ENCODE results near the gene GIPC1. TPM values are rescaled to one million over a fixed set of nuclear protein-coding genes. Genes with fewer than 3 reads are reported as not detected.

The GIPC1 gene
- polyA plus RNA-seq, 2 of the 4 experiments (the other 2 are of a cell fraction), result 52.9 to 86.4 TPM

DNA sequence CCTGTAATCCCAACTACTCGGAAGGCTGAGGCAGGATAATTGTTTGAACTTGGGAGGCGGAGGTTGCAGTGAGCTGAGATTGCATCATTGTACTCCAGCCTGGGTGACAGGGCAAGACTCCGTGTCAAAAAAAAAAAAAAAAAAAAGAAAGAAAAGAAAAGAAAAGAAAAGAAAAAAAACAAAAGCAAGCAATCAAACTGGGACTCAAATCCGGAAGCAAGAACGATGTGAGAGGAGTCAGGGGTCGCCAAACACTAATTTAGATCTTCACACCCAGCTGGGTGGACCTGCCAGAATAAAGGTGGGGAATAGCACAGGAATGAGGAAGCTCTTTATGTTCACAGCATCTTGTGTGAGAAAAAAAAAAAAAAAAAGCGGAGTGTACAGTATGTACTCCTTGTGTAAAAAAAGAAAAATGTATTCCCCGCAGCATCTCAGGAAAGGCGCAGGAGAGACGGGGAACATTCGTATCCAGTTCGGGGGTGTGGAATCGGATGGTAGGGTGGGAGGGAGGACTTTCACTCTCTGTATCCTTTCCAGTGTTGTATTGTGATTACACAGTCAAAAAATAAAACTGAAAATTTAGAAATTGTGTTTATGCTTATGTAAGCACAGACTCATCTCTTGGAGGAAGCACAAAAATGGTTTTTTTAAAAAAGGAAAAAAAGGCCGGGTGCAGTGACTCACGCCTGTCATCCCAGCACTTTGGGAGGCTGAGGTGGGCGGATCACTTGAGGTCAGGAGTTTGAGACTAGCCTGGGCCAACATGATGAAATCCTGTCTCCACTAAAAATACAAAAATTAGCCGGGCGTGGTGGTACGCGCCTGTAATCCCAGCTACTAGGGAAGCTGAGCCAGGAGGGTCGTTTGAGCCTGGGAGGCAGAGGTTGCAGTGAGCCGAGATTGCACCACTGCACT, 14.6 kb upstream of the GIPC1 start:
- CTCF ChIA-PET, result interaction anchor here (1.2 to 1.8 kb wide), 2 partner anchors 31 to 79 kb away, joined by 4 to 8 read pairs; no protein-coding TSS in a partner anchor
- WGBS (ENCODE audit: missing lambda C conversion rate), result 5% methylated on average over 22 of the region's 22 CpGs
- TF ChIP-seq FOSL2 (IDR thresholded peaks at IDR 0.05) (0 out of 2 replicates have a peak, but pooled peaks have one; percentile 34), FOSL2 (CRISPR knock-in tag; IDR thresholded peaks at IDR 0.05) (peak; percentile 82), JUNB (IDR thresholded peaks at IDR 0.05) (0 out of 2 replicates have a peak, but pooled peaks have one; percentile 12), NR3C1 (IDR thresholded peaks at IDR 0.05) (no peak), BHLHE40 (IDR thresholded peaks at IDR 0.05; ENCODE audit: low read depth, low read length) (no peak), RAD21 (conservative IDR thresholded peaks at IDR 0.05 in 1 of 2, IDR thresholded peaks at IDR 0.05 in 1 of 2) (no peak), PHF8 (IDR thresholded peaks at IDR 0.05; ENCODE audit: borderline replicate concordance, low read depth) (no peak), POLR2AphosphoS2 (conservative IDR thresholded peaks at IDR 0.05; ENCODE audit: low read length) (no peak), GATA3 (IDR thresholded peaks at IDR 0.05; ENCODE audit: borderline replicate concordance) (no peak), EHMT2 (IDR thresholded peaks at IDR 0.05; ENCODE audit: low read depth) (no peak), HES2 (IDR thresholded peaks at IDR 0.05) (no peak), ZNF302 (CRISPR knock-in tag; IDR thresholded peaks at IDR 0.05) (no peak), JUN (IDR thresholded peaks at IDR 0.05) (no peak), ZFP36 (IDR thresholded peaks at IDR 0.05; ENCODE audit: borderline replicate concordance, partially characterized antibody) (no peak), SREBF2 (IDR thresholded peaks at IDR 0.05) (no peak), HDAC2 (IDR thresholded peaks at IDR 0.05) (no peak), CEBPB (IDR thresholded peaks at IDR 0.05) (peak; percentile 11 to 80; a peak in 2 of 4 replicates), MAFK (IDR thresholded peaks at IDR 0.05; ENCODE audit: partially characterized antibody) (peak; percentile 82), MYC (IDR thresholded peaks at IDR 0.05; ENCODE audit: borderline replicate concordance, low read length) (no peak), ATOH8 (CRISPR knock-in tag; IDR thresholded peaks at IDR 0.05; ENCODE audit: low read depth) (no peak), MAZ (IDR thresholded peaks at IDR 0.05; ENCODE audit: borderline replicate concordance, low read depth, low read length) (no peak)
- TF ChIP-seq, protein P1, sequence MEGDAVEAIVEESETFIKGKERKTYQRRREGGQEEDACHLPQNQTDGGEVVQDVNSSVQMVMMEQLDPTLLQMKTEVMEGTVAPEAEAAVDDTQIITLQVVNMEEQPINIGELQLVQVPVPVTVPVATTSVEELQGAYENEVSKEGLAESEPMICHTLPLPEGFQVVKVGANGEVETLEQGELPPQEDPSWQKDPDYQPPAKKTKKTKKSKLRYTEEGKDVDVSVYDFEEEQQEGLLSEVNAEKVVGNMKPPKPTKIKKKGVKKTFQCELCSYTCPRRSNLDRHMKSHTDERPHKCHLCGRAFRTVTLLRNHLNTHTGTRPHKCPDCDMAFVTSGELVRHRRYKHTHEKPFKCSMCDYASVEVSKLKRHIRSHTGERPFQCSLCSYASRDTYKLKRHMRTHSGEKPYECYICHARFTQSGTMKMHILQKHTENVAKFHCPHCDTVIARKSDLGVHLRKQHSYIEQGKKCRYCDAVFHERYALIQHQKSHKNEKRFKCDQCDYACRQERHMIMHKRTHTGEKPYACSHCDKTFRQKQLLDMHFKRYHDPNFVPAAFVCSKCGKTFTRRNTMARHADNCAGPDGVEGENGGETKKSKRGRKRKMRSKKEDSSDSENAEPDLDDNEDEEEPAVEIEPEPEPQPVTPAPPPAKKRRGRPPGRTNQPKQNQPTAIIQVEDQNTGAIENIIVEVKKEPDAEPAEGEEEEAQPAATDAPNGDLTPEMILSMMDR (IDR thresholded peaks at IDR 0.05), result no peak
- TF ChIP-seq, protein P2, sequence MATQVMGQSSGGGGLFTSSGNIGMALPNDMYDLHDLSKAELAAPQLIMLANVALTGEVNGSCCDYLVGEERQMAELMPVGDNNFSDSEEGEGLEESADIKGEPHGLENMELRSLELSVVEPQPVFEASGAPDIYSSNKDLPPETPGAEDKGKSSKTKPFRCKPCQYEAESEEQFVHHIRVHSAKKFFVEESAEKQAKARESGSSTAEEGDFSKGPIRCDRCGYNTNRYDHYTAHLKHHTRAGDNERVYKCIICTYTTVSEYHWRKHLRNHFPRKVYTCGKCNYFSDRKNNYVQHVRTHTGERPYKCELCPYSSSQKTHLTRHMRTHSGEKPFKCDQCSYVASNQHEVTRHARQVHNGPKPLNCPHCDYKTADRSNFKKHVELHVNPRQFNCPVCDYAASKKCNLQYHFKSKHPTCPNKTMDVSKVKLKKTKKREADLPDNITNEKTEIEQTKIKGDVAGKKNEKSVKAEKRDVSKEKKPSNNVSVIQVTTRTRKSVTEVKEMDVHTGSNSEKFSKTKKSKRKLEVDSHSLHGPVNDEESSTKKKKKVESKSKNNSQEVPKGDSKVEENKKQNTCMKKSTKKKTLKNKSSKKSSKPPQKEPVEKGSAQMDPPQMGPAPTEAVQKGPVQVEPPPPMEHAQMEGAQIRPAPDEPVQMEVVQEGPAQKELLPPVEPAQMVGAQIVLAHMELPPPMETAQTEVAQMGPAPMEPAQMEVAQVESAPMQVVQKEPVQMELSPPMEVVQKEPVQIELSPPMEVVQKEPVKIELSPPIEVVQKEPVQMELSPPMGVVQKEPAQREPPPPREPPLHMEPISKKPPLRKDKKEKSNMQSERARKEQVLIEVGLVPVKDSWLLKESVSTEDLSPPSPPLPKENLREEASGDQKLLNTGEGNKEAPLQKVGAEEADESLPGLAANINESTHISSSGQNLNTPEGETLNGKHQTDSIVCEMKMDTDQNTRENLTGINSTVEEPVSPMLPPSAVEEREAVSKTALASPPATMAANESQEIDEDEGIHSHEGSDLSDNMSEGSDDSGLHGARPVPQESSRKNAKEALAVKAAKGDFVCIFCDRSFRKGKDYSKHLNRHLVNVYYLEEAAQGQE (IDR thresholded peaks at IDR 0.05), result no peak
- TF ChIP-seq, protein P3, sequence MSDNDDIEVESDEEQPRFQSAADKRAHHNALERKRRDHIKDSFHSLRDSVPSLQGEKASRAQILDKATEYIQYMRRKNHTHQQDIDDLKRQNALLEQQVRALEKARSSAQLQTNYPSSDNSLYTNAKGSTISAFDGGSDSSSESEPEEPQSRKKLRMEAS (IDR thresholded peaks at IDR 0.05), result 0 out of 2 replicates have a peak, but pooled peaks have one; percentile 25
- FAIRE-seq (no peak), ATAC-seq (peak; percentile 8 to 14; a peak in 3 of 6 replicates), DNase-seq (ENCODE audit: low read depth in 1 of 2, low spot score in 1 of 2) (peak in 1 of 2 experiments; percentile 64)
- POLR2A ChIA-PET, result interaction anchor here (0.7 to 7.8 kb wide), 3 partner anchors 7 to 1629 kb away, joined by 3 to 112 read pairs (median 4); partner anchors contain the start of gene DNAJB1
- H3K4me3 ChIP-seq, result no peak overlapping the region
- peaks cover 79% of the 10 kb centered on the region for H3K4me1 ChIP-seq
- peak overlapping the region; percentile 94 to 100 for H3K27ac ChIP-seq
- no peaks in the 10 kb centered on the region for H3K9me3 ChIP-seq
- H3K4me2 ChIP-seq, result peak overlapping the region; percentile 66

All from A549 (cell line).